K562 (cell line): ENCODE results near the gene PARP1. TPM values are rescaled to one million over a fixed set of nuclear protein-coding genes. Genes with fewer than 3 reads are reported as not detected.
A peak's percentile ranks its signal among the peaks of the same experiment; 100 is the strongest.

Experiments used
- EP300 ChIP-seq: IDR thresholded peaks from 2 replicates; pipeline ENCODE4 v1.6.1; 2012; ENCODE audit warnings: low read length, improper control_type of control experiment
- GATA2 ChIP-seq: sonication (generic); formaldehyde crosslinking; IDR thresholded peaks from 2 replicates; pipeline ENCODE4 v1.4.0; 2020; ENCODE audit warnings: mild to moderate bottlenecking, missing genetic modification reagents
- GMEB1 ChIP-seq: fragments of 250-450 bp; sonication (Bioruptor Pico); IDR thresholded peaks from 2 replicates; pipeline ENCODE4 v1.4.0; 2020; ENCODE audit warnings: mild to moderate bottlenecking
- NFATC3 ChIP-seq: fragments of 450-650 bp; IDR thresholded peaks from 2 replicates; pipeline ENCODE4 v1.6.1; 2017; ENCODE audit warnings: mild to moderate bottlenecking
- NONO ChIP-seq, 2 experiments: fragments of 200-400 bp in 1 of 2; fragments of 450-650 bp in 1 of 2; formaldehyde crosslinking in 1 of 2; IDR thresholded peaks; 2 replicates each; pipeline ENCODE4 v1.6.1; 2017; ENCODE audit warnings: low read depth in 2 of 2, mild to moderate bottlenecking in 2 of 2, moderate library complexity in 2 of 2, low read length in 1 of 2
- SAP30 ChIP-seq: fragments of 200-600 bp; sonication (generic); IDR thresholded peaks from 2 replicates; pipeline ENCODE4 v1.6.1; 2012; ENCODE audit warnings: borderline replicate concordance, low read depth, mild to moderate bottlenecking, moderate library complexity, low read length, control low read depth, inconsistent platforms; ENCODE audit not compliant: insufficient read depth, poor library complexity, severe bottlenecking
- U2AF1 ChIP-seq: fragments of 200-400 bp; formaldehyde crosslinking; optimal IDR thresholded peaks from 2 replicates; pipeline ENCODE3; 2017; ENCODE audit warnings: mild to moderate bottlenecking, low read depth, low read length, moderate library complexity
- ZEB2 ChIP-seq: fragments of 450-650 bp; IDR thresholded peaks from 2 replicates; pipeline ENCODE4 v1.6.1; 2016
- ZNF431 ChIP-seq: sonication (generic); formaldehyde crosslinking; IDR thresholded peaks from 2 replicates; pipeline ENCODE4 v1.8.0; 2022; ENCODE audit warnings: mild to moderate bottlenecking, missing genetic modification reagents
- ZNF589 ChIP-seq: fragments of 200-800 bp; sonication (Bioruptor generic); IDR thresholded peaks from 2 replicates; pipeline ENCODE4 v1.6.1; 2016; ENCODE audit warnings: low read depth, missing genetic modification characterization, missing compliant biosample characterization
- polyA plus RNA-seq, 8 experiments: library from polyadenylated mRNA; depleted of rRNA in 4 of 8; stranded (reverse) in 5 of 8; unstranded in 3 of 8; fragments of >200 nt; fragmentation: Nextera tagmentation in 2 of 8; fragmentation: Illumina TruSeq in 1 of 8; extraction: Ambion mirVana in 2 of 8; extraction: Trizol in 1 of 8; gene quantifications; 2 replicates each; pipeline versions ENCODE4 v1.2.1 to v1.2.3, GENCODE V29; 2011 to 2014; ENCODE audit warnings: inconsistent platforms in 1 of 8, missing spikeins in 1 of 8
- total RNA-seq, 7 experiments: library from RNA; depleted of rRNA in 6 of 7; stranded (reverse); fragments of >200 nt in 6 of 7; fragmentation: Illumina TruSeq in 2 of 7; extraction: Trizol in 2 of 7; gene quantifications; 2 replicates each; pipeline versions ENCODE4 v1.2.1 to v1.2.3, GENCODE V29; 2011 to 2021; ENCODE audit warnings: low replicate concordance in 1 of 7
- TF ChIP-seq, protein P1 (sequence below): sonication (generic); formaldehyde crosslinking; IDR thresholded peaks from 2 replicates; pipeline ENCODE4 v1.8.0; 2022; ENCODE audit warnings: mild to moderate bottlenecking, missing genetic modification reagents
- TF ChIP-seq, protein P2 (sequence below): sonication (generic); formaldehyde crosslinking; IDR thresholded peaks from 2 replicates; pipeline ENCODE4 v1.8.0; 2022; ENCODE audit warnings: missing genetic modification reagents, mild to moderate bottlenecking, borderline replicate concordance
- TF ChIP-seq, protein P3 (sequence below): sonication (generic); formaldehyde crosslinking; IDR thresholded peaks from 2 replicates; pipeline ENCODE4 v1.8.1; 2022; ENCODE audit warnings: missing genetic modification reagents

Gene PARP1
- total and polyA plus RNA-seq, 9 of the 15 experiments (the other 6 are each of a cell fraction or from before 2014, with no cell fraction given) = 121 to 306 (median 250) TPM

DNA sequence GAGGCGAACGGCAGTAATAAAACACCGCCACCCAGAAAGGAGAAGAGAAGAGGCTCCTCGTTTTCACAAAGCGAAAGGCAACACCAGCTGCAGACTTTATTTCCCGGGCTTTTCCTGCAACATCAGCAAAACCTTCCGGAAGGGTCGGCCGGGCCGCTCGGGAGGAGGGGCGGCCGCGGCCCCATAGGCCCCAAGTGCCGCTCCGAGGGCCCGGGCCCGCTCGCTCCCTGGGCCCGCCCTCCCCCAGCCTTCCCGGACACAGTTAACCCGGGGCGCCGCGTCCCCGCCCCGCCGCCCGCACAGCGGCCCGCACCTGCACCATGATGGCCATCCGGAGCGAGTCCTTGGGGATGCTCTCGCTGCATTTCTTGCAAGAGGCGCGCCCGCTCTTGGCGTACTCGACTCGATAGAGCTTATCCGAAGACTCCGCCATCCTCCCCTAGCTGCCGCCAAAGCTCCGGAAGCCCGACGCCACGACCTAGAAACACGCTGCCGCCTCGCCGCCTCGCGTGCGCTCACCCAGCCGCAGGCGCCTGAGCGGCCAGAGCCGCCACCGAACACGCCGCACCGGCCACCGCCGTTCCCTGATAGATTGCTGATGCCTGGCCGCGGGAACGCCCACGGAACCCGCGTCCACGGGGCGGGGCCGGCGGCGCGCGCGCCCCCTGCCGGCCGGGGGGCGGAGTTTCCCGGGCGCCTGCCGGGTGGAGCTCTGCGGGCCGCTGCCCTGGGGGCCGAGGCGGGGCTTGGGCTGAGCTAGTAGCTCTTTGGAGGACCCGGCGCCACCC is at the start of gene PARP1 (continued):
- TF ChIP-seq SAP30 (peak; percentile 95), GATA2 (CRISPR knock-in tag) (0 out of 2 replicates have a peak, but pooled peaks have one; percentile 41), EP300 (peak; percentile 44; the same call in 1 of the 2 replicates), GMEB1 (CRISPR knock-in tag) (peak; percentile 85), ZNF431 (CRISPR knock-in tag) (peak; percentile 80; the same call in 1 of the 2 replicates), NFATC3 (peak; percentile 77; the same call in 1 of the 2 replicates), ZEB2 (peak; percentile 67; the same call in 1 of the 2 replicates), NONO (IDR thresholded peaks at IDR 0.05; ENCODE audit: low read depth in 2 of 2, low read length in 1 of 2) (peak; percentile 85 to 87), ZNF589 (CRISPR knock-in tag) (peak; percentile 56; the same call in 1 of the 2 replicates), U2AF1 (peak; percentile 89)
- TF ChIP-seq, protein P1, sequence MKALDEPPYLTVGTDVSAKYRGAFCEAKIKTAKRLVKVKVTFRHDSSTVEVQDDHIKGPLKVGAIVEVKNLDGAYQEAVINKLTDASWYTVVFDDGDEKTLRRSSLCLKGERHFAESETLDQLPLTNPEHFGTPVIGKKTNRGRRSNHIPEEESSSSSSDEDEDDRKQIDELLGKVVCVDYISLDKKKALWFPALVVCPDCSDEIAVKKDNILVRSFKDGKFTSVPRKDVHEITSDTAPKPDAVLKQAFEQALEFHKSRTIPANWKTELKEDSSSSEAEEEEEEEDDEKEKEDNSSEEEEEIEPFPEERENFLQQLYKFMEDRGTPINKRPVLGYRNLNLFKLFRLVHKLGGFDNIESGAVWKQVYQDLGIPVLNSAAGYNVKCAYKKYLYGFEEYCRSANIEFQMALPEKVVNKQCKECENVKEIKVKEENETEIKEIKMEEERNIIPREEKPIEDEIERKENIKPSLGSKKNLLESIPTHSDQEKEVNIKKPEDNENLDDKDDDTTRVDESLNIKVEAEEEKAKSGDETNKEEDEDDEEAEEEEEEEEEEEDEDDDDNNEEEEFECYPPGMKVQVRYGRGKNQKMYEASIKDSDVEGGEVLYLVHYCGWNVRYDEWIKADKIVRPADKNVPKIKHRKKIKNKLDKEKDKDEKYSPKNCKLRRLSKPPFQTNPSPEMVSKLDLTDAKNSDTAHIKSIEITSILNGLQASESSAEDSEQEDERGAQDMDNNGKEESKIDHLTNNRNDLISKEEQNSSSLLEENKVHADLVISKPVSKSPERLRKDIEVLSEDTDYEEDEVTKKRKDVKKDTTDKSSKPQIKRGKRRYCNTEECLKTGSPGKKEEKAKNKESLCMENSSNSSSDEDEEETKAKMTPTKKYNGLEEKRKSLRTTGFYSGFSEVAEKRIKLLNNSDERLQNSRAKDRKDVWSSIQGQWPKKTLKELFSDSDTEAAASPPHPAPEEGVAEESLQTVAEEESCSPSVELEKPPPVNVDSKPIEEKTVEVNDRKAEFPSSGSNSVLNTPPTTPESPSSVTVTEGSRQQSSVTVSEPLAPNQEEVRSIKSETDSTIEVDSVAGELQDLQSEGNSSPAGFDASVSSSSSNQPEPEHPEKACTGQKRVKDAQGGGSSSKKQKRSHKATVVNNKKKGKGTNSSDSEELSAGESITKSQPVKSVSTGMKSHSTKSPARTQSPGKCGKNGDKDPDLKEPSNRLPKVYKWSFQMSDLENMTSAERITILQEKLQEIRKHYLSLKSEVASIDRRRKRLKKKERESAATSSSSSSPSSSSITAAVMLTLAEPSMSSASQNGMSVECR (CRISPR knock-in tag) = peak; percentile 96
- TF ChIP-seq, protein P2, sequence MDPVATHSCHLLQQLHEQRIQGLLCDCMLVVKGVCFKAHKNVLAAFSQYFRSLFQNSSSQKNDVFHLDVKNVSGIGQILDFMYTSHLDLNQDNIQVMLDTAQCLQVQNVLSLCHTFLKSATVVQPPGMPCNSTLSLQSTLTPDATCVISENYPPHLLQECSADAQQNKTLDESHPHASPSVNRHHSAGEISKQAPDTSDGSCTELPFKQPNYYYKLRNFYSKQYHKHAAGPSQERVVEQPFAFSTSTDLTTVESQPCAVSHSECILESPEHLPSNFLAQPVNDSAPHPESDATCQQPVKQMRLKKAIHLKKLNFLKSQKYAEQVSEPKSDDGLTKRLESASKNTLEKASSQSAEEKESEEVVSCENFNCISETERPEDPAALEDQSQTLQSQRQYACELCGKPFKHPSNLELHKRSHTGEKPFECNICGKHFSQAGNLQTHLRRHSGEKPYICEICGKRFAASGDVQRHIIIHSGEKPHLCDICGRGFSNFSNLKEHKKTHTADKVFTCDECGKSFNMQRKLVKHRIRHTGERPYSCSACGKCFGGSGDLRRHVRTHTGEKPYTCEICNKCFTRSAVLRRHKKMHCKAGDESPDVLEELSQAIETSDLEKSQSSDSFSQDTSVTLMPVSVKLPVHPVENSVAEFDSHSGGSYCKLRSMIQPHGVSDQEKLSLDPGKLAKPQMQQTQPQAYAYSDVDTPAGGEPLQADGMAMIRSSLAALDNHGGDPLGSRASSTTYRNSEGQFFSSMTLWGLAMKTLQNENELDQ (CRISPR knock-in tag) = no peak
- TF ChIP-seq, protein P3, sequence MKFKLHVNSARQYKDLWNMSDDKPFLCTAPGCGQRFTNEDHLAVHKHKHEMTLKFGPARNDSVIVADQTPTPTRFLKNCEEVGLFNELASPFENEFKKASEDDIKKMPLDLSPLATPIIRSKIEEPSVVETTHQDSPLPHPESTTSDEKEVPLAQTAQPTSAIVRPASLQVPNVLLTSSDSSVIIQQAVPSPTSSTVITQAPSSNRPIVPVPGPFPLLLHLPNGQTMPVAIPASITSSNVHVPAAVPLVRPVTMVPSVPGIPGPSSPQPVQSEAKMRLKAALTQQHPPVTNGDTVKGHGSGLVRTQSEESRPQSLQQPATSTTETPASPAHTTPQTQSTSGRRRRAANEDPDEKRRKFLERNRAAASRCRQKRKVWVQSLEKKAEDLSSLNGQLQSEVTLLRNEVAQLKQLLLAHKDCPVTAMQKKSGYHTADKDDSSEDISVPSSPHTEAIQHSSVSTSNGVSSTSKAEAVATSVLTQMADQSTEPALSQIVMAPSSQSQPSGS (CRISPR knock-in tag) = peak; percentile 64; the same call in 1 of the 2 replicates
